NB4 (cell line): ENCODE results near the gene GPR17.

Source experiments
- DNase-seq: peaks from one replicate; pipeline ENCODE4 v3.0.0; 2010; ENCODE audit warnings: low read depth
- H3K4me3 ChIP-seq: one replicate; pipeline ENCODE4 v1.5.1; 2011; ENCODE audit warnings: mild to moderate bottlenecking, low read depth, low read length, moderate library complexity
- MAX ChIP-seq: IDR thresholded peaks from 2 replicates; pipeline ENCODE4 v1.6.1; 2011; ENCODE audit warnings: low read depth, low read length
- MYC ChIP-seq: IDR thresholded peaks from 2 replicates; pipeline ENCODE4 v1.6.1; 2011; ENCODE audit warnings: low read depth, low read length
- POLR2A ChIP-seq: IDR thresholded peaks from 2 replicates; pipeline ENCODE4 v1.6.1; 2011; ENCODE audit warnings: mild to moderate bottlenecking; ENCODE audit not compliant: insufficient read length; ENCODE audit errors: extremely low read depth
- TF ChIP-seq, protein P1 (sequence below): IDR thresholded peaks from one replicate; pipeline ENCODE4 v1.5.1; 2012; ENCODE audit warnings: low read depth, low read length

Gene GPR17

DNA sequence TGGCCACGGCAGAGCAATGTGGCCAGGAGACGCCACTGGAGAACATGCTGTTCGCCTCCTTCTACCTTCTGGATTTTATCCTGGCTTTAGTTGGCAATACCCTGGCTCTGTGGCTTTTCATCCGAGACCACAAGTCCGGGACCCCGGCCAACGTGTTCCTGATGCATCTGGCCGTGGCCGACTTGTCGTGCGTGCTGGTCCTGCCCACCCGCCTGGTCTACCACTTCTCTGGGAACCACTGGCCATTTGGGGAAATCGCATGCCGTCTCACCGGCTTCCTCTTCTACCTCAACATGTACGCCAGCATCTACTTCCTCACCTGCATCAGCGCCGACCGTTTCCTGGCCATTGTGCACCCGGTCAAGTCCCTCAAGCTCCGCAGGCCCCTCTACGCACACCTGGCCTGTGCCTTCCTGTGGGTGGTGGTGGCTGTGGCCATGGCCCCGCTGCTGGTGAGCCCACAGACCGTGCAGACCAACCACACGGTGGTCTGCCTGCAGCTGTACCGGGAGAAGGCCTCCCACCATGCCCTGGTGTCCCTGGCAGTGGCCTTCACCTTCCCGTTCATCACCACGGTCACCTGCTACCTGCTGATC, 4.9 kb downstream of the GPR17 start:
- no peak overlapping the region for H3K4me3 ChIP-seq
- DNase-seq, result no peak
- no peak for TF ChIP-seq POLR2A
- TF ChIP-seq MYC, result no peak
- TF ChIP-seq, protein P1, sequence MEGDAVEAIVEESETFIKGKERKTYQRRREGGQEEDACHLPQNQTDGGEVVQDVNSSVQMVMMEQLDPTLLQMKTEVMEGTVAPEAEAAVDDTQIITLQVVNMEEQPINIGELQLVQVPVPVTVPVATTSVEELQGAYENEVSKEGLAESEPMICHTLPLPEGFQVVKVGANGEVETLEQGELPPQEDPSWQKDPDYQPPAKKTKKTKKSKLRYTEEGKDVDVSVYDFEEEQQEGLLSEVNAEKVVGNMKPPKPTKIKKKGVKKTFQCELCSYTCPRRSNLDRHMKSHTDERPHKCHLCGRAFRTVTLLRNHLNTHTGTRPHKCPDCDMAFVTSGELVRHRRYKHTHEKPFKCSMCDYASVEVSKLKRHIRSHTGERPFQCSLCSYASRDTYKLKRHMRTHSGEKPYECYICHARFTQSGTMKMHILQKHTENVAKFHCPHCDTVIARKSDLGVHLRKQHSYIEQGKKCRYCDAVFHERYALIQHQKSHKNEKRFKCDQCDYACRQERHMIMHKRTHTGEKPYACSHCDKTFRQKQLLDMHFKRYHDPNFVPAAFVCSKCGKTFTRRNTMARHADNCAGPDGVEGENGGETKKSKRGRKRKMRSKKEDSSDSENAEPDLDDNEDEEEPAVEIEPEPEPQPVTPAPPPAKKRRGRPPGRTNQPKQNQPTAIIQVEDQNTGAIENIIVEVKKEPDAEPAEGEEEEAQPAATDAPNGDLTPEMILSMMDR, result no peak
- no peak for TF ChIP-seq MAX

- TF ChIP-seq, protein P1, result no peak
- TF ChIP-seq MYC (no peak), MAX (no peak), POLR2A (no peak)
- no peak for DNase-seq
- no peak overlapping the region for H3K4me3 ChIP-seq
Observed at GRCh38 chr2:127651381-127651809, 5.4 kb downstream of the GPR17 start.

DNA sequence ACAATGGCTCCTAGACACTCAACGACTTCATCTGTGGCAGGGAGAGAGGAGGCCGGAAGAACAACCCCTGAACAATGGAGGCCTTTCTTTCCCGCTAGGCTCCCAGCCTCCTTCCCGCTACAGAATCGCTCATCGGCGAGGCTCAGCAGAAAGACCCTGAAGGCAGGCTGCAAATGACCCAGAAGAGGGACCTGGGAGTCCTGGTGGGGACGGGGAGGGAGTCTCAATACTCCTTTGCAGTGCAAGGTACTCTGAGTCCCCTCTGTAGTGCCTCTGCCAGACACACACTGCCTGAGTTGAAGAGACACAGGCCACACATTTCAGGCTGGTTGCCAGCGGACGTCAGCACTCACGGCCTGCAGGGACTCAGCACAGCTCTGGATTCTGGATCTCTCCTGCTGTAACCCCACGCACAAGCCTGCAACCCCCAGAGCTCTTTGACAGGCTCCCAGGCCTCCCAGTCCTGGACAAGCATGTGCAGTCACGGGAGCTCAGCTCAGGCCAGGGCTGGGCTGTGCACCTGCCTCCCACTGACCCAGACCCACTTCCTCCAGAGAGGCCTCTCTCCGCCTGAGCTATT, 6.1 kb downstream of the GPR17 start:
- TF ChIP-seq, protein P1, result no peak
- TF ChIP-seq POLR2A, result no peak
- TF ChIP-seq MAX, result no peak
- no peak for TF ChIP-seq MYC
- no peak overlapping the region for H3K4me3 ChIP-seq
- DNase-seq, result no peak

- TF ChIP-seq POLR2A, result no peak
- TF ChIP-seq MYC, result no peak
- TF ChIP-seq MAX, result no peak
- TF ChIP-seq, protein P1, result no peak
- H3K4me3 ChIP-seq, result no peak overlapping the region
- DNase-seq, result no peak
Observed at GRCh38 chr2:127652786-127653357, 6.9 kb downstream of the GPR17 start.

GRCh38 chr2:127653421-127654083, 7.6 kb downstream of the GPR17 start:
- H3K4me3 ChIP-seq, result no peak overlapping the region
- DNase-seq, result no peak
- TF ChIP-seq POLR2A, result no peak
- no peak for TF ChIP-seq MAX
- TF ChIP-seq, protein P1, result no peak
- TF ChIP-seq MYC, result no peak
